Breast epithelium (tissue), 3 donors: ENCODE measurements around the gene ENG.

Experiments
- POLR2A ChIP-seq: fragments of 450-650 bp; IDR thresholded peaks from one replicate; pipeline ENCODE4 v1.6.1; 2016; ENCODE audit warnings: antibody characterized with exemption, mild to moderate bottlenecking, moderate library complexity
- TF ChIP-seq, protein P1 (sequence below), 3 donors: fragments of 450-650 bp; IDR thresholded peaks; one replicate each; pipeline ENCODE4 v1.5.1; 2016 to 2017; ENCODE audit warnings: antibody characterized with exemption in 3 of 3, mild to moderate bottlenecking in 3 of 3, moderate library complexity in 3 of 3

DNA sequence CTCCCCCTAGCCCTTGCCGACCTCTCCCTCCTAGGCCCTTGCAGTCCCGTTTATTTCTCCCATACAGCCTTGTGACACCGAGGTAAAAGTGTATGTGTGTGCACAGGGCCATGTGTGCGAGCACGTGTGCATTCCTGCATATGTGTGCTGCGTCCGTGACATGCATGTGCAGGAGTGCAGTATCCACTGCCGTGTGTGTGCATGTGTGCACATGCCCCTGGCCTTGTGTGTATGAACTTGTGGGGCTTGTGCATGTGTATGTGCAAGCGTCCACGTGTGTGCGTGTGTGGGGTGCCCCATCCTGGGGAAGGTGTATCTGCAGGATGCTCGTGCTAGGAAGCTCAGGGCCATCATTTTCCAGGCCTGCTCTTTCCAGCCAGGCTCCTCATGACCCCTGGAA is 16.4 kb upstream of the ENG start:
- TF ChIP-seq, protein P1, sequence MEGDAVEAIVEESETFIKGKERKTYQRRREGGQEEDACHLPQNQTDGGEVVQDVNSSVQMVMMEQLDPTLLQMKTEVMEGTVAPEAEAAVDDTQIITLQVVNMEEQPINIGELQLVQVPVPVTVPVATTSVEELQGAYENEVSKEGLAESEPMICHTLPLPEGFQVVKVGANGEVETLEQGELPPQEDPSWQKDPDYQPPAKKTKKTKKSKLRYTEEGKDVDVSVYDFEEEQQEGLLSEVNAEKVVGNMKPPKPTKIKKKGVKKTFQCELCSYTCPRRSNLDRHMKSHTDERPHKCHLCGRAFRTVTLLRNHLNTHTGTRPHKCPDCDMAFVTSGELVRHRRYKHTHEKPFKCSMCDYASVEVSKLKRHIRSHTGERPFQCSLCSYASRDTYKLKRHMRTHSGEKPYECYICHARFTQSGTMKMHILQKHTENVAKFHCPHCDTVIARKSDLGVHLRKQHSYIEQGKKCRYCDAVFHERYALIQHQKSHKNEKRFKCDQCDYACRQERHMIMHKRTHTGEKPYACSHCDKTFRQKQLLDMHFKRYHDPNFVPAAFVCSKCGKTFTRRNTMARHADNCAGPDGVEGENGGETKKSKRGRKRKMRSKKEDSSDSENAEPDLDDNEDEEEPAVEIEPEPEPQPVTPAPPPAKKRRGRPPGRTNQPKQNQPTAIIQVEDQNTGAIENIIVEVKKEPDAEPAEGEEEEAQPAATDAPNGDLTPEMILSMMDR (IDR thresholded peaks at IDR 0.05): no peak
- TF ChIP-seq POLR2A: no peak
